ENCODE data around the gene FAM20B.
"Not testable (repeated sequence)": the region's sequence is repeated elsewhere in the genome, so short reads cannot be mapped to it uniquely, and the experiment has no call there.

Gene FAM20B

DNA sequence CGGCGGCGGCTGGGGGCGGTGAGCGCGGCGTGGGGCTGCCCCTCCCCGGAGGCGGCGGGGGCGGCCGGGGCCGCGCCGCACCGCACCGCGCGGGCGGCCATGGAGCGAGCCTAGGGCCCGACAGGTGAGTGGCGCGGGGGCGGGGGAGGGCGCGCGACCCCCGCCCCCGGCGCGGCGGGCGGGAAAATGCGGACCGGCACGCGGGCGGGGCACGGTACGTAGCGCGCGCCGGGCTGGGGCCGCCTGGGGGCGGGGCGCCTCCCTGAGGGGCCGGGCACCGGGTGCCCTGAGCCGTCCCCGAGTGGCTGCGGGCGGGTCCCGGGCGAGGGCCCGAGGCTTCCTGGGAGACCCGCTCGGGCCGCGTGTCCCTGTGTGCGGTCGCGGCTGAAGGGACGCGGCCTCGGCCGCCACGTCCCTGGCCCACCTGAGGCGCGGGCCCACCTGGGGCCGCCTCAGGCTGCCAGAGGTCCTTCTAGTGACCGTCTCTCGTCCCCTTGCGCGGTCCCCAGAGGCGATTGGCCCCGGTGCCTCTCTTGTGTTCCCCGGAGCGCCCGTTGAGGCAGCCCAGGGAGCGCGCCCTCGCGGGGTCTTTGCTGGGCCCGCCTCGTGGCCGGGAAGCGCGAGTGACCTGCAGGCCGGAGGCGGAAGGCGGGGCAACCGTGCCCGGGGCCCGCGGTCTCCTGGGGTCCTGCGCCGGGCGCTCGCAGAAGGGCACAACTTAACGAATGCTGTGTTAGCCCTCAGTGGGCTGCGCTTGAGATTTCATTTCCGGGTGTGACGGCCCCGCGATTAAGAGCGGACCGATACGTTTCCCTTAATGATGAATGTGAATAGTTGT, 500 bp downstream of the FAM20B start:
- peak; percentile 9 for DNase-seq

DNA sequence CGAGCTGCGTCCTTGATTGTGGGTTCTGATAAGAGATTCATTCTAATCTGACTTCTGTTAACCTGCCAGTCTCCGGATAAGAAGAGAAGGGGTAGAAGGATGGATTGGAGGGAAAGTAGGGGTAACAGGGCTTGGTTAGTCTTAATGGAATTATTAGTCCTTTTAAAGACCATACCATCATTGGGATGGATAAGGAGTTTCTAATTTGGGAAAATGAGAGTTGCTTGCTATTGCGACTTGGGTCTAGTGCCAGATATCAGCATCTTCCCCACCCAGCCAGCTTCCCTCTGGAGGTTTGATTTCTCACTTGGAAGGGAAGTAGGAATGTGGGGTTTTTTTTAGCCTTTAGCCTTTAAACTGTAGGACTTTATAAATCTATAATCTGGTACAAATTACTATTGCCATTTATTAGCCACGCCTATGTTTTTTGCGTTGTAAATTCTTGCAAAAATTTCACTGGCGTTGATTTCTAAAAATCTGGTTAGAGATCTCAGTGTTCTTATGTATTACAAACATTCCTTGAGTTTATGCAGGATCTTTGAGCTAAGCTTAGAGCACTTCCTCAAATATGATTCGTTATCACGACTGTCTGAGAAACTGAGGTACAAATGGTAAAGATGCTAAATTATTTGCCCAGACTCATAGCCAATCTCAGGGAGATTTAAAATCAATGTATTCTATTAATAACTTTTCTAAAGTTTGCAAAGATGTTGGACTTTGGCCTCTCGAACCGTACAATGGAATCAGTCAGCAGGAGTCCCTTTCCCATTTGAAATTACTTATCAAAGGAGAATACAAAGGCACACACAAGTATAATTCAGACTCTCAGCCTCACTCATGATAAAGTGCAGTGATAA, 1.3 kb downstream of the FAM20B start:
- DNase-seq, result no peak

DNA sequence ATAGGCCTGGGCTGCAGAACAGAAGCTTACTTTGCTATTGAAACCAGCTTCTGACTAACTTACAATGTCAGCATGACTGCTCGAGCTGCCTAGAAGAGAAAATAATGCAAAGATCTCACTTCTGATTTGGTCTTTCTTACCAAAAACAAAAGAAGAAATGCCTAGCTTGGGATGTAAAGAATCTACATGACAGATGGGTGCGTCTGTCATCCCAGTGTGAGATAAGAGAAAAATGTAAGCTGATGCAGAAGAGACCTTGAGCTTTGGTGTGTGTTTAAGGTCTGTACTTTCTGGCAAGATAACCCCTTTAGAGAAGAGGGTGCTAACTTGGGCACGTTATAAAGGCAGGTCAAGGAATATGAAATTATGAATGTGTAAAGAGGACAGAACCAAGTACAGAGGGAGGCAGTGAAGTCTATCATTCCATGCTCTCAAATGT, 3.6 kb downstream of the FAM20B start:
- DNase-seq, result no peak

DNA sequence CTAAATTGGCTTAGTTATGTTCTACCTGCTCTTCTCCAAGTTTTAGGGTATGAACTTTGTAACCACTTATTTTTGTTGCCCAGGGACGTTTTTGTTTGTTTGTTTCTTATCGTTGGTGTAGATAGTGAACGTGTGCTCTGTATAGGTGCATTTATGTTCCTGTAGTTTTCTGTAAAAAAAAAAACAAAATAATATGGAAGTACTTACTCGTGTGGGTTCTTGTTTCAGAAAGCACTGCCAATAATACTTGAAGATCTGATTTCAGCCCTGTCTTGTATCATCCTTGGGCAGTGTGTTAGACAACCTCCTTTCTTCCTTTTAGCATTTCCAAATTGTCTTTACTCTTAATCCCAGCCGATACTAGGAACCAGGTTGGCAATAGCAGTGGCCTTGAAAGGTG, 4.4 kb downstream of the FAM20B start:
- DNase-seq, result no peak

GRCh38 chr1:179030683-179031082, 5.0 kb downstream of the FAM20B start:
- no peak for DNase-seq

DNA sequence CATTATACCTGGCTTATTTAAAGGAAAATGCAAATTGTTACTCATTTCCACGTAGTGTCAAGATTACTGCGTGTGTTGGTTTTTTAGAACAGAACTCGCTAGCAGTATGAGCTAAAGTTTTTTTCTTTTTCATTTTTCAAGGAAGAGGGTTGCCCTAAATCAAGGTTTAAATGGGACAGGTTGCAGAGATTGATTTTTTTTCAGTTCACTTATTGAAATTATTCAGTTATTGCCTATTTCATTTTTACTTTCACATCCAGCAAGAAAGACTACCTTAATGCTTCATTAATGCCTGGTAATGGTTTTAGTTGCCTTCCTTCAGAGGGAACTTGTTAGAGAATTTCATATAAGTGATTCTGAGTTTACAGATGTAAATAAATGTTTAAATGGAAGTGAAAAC, 5.6 kb downstream of the FAM20B start:
- DNase-seq, result no peak

DNA sequence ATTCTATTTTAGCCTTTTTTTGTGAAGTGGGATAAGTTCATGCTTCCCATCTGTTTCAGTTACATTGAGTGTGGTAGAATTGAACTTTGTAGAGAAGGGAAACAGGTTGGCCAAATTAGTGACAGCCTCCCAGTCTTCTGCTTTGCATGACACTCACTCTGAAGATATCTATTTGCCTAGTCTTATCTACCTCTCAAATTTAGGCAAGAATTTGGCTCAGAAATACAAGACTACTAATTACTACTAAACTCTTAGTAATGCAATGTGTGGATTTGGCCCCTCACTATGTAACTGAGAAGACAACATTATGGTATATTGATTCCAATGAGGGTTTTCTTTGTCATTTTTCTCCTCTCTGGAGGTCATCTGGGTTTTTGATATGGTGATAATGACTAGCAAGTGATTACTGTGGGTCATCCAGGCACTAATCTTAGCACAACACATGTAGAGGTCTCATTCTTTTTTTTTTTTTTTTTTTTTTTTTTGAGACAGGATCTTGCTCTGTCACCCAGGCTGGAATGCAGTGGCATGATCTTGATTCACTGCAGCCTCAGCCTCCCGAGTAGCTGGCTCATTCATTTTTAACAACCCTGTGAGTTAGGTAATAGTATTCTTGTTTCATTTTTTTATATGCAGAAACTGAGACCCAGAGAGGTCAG, 6.3 kb downstream of the FAM20B start:
- peak; percentile 66 for DNase-seq

DNA sequence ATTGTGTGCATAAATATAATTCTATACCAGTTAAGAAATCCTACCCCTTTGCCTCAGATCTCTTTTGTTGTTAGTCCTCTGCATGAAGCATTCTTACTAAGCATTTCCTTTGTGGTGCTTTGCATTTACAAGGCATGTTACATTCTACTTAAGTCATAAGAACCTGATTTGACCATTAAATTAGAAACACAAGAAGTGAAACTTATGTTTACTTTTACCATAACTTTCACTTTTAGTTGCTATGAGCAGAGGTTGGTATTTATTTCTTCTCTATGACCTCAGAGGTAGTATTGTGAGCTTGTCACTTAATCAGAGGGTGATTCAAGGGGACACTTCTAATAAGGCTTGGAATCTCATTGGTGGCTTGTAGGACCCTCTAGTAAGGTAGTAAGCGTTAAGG, 9.0 kb downstream of the FAM20B start:
- no peak for DNase-seq

GRCh38 chr1:179036844-179037465, 11.3 kb downstream of the FAM20B start:
- no peak for DNase-seq

GRCh38 chr1:179038528-179039281, 13.0 kb downstream of the FAM20B start:
- no peak for DNase-seq

GRCh38 chr1:179039502-179040174, 13.9 kb downstream of the FAM20B start:
- DNase-seq, result not testable (repeated sequence)

DNA sequence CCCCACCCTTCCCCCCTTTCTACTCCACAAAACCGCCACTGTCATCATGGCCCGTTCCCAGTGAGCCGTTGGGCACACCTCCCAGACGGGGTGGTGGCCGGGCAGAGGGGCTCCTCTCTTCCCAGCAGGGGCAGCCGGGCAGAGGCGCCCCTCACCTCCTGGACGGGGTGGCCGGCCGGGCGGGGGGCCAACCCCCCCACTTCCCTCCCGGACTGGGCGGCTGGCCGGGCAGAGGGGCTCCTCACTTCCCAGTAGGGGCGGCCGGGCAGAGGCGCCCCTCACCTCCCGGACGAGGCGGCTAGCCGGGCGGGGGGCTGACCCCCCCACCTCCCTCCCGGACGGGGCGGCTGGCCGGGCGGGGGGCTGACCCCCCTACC, 14.5 kb downstream of the FAM20B start:
- not testable (repeated sequence) for DNase-seq

- DNase-seq, result no peak
These were observed 16.4 kb downstream of the FAM20B start for GRCh38 chr1:179042087-179042486.

DNA sequence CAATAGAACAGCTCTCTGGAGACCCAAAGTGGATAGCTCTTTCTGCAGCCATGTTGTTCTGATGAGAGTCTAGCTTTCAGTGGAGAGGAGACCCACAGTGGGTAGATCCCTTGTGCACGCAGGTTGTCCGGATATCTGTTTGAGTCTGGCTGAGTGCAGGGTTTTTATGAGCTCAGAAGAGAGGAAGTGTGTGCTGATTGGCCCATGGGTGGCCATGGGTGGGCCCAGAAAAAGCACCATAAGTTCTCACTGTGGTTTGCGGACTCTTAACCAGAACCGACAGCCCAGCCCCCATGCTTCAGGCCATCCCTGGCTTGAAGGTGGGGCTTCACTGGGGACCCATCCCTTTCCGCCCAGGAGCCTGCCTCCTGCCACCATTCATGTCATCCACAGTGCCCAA, 17.0 kb downstream of the FAM20B start:
- no peak for DNase-seq

GRCh38 chr1:179043266-179043665, 17.6 kb downstream of the FAM20B start:
- peak; percentile 32 for DNase-seq

- DNase-seq, result no peak
These were observed 18.2 kb downstream of the FAM20B start for GRCh38 chr1:179043907-179044306.

- DNase-seq, result no peak
These were observed 21.3 kb downstream of the FAM20B start for GRCh38 chr1:179046808-179047635.

DNA sequence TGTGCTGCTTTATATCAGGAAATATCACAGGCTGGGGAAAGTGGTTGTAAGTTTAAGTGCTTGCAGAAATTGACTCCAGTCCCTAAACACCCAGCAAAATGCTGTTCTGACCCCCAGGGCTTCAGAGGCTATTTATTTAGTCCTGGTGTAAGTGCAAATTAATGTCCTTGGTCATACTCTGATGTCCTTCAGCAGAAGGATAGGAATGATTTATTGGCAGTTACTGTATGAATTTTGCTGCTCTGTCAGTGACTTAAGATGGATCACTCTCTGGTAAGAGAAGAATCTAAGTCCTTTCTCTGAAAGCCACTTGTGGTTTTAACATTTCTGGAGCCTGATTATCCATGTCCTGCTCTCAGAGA, 21.9 kb downstream of the FAM20B start:
- DNase-seq, result no peak

- no peak for DNase-seq
These were observed 22.8 kb downstream of the FAM20B start for GRCh38 chr1:179048339-179049124.

DNA sequence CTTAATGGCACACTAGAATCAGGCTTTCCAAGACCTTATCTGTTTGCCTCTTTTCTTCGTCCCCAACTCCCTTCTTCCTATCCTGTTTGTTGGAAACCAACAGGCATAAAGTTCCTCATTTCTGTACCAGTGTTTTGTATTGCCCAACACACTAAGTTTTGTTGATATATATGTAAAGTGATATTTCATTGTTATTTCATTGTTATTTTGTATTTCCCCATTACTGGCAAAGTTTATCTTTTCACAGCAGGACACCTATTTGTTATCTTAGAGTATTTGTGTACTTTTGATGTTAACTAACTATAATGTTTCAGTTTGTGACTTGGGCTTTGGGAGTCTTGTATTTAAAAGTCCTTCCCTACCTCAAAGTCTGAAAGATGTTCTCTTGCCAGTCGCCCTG, 27.1 kb downstream of the FAM20B start:
- DNase-seq, result no peak
